Measurements from ENCODE around the gene CTNNA3. TPM values are rescaled to one million over a fixed set of nuclear protein-coding genes. Genes with fewer than 3 reads are reported as not detected.

CTNNA3 gene
- total RNA-seq, 1 experiment from 2014 or later: 0.32 TPM

GRCh38 chr10:66318761-66319160, 1377.2 kb downstream of the CTNNA3 start:
- Histone ChIP-seq H3K4me2 (ENCODE audit: low read length) (no peak overlapping the region), H3K4me3 (replicated peaks in 1 of 2; ENCODE audit: low read depth in 1 of 2, low read length in 2 of 2) (no peak overlapping the region), H3K9me2 (ENCODE audit: insufficient read depth) (no peaks in the 10 kb centered on the region), H3K27ac (ENCODE audit: low read depth, low read length) (no peak overlapping the region), H3K36me3 (ENCODE audit: control insufficient read depth in 1 of 2, insufficient read depth in 2 of 2, low read length in 2 of 2) (no peaks in the 10 kb centered on the region), H3K9ac (ENCODE audit: low read length) (no peak overlapping the region), H3K27me3 (ENCODE audit: insufficient read depth, low read length) (no peaks in the 10 kb centered on the region), H4K20me1 (ENCODE audit: insufficient read depth) (no peaks in the 10 kb centered on the region), H3K9me3 (ENCODE audit: control insufficient read depth in 1 of 2, insufficient read depth in 1 of 2, low read depth in 1 of 2, low read length in 2 of 2) (no peaks in the 10 kb centered on the region), H3K79me2 (ENCODE audit: insufficient read depth, low read length) (no peaks in the 10 kb centered on the region), H3K4me1 (ENCODE audit: control insufficient read depth in 1 of 2, insufficient read depth in 2 of 2, low read length in 2 of 2) (no peaks in the 10 kb centered on the region), H2AFZ (ENCODE audit: low read depth, low read length, poor library complexity, severe bottlenecking) (no peak overlapping the region)
- RAD21 ChIA-PET (ENCODE audit: low non-redundant PET in 1 of 2, low total read pairs in 2 of 2, uncharacterized antibody in 2 of 2, unreplicated experiment in 2 of 2): no interaction called here
- CTCF ChIA-PET: no interaction called here
- TF ChIP-seq POLR2A (IDR thresholded peaks at IDR 0.05; ENCODE audit: borderline replicate concordance, extremely low read depth, insufficient read depth, insufficient read length) (no peak), ZFX (IDR thresholded peaks at IDR 0.05) (no peak), ELF1 (IDR thresholded peaks at IDR 0.05; ENCODE audit: borderline replicate concordance, low read depth) (no peak), FOSL1 (IDR thresholded peaks at IDR 0.05; ENCODE audit: low read depth) (no peak), EZH2phosphoT487 (IDR thresholded peaks at IDR 0.05; ENCODE audit: borderline replicate concordance) (no peak), JUND (IDR thresholded peaks at IDR 0.05) (no peak), SRF (IDR thresholded peaks at IDR 0.05; ENCODE audit: low read depth) (no peak), ZBTB33 (IDR thresholded peaks at IDR 0.05; ENCODE audit: extremely low read depth, insufficient replicate concordance, low read length) (no peak), TCF7L2 (IDR thresholded peaks at IDR 0.05; ENCODE audit: borderline replicate concordance, extremely low read depth, insufficient read depth, insufficient read length) (no peak), POLR2AphosphoS5 (IDR thresholded peaks at IDR 0.05; ENCODE audit: low read depth, low read length) (no peak), CTCF (IDR thresholded peaks at IDR 0.05 in 2 of 3, conservative IDR thresholded peaks at IDR 0.05 in 1 of 3; ENCODE audit: borderline replicate concordance in 1 of 3, insufficient read depth in 1 of 3, low read depth in 2 of 3, low read length in 2 of 3) (no peak), EZH2 (IDR thresholded peaks at IDR 0.05) (no peak), YY1 (IDR thresholded peaks at IDR 0.05; ENCODE audit: extremely low read depth, insufficient replicate concordance, low read depth, low read length) (no peak), MAX (IDR thresholded peaks at IDR 0.05) (no peak), CBX3 (IDR thresholded peaks at IDR 0.05; ENCODE audit: low read depth) (no peak)
- POLR2A ChIA-PET: no interaction called here
- ATAC-seq (no peak), DNase-seq (ENCODE audit: low read depth, low spot score) (no peak)
- intact Hi-C loops (cut with micrococcal nuclease): no loop called here
- no TSS peak for BruUV-seq (replicated peaks)
